ENCODE data around the gene HMGCS2.

DNA sequence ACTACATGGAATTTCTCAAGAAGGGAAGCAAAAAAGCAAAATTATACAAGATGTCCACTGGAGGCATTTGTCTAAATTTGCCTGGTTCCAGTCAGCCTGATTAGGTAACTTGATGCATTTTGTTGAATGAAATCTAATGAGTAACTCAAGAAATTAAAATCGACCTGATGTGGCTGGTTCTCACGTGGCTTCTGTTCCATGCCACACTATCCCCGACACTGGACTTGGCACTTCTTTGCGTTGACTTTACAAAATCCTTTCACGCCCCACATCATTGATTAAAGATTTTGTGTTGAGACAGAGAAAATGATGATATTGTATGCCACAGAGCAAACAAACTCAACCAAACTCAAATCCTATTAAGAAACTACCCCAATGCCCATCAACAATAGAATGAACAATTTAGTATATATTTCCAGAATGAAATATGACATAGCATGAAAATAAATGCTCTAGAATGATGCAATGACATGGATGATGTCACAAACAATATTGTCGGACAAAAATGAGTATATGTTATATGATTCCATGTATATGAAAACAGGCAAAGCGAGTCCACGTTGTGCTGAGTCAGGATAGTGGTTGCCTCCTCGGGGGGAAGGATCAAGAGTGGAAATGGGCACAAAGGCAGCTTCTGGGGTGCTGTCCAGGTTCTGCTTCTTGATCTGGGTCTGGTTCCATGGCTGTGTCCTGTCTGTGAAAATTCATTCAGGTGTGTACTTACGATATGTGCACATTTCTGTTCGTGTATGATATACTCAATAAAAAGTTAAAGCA is 12.9 kb upstream of the HMGCS2 start:
- TF ChIP-seq, protein P1, sequence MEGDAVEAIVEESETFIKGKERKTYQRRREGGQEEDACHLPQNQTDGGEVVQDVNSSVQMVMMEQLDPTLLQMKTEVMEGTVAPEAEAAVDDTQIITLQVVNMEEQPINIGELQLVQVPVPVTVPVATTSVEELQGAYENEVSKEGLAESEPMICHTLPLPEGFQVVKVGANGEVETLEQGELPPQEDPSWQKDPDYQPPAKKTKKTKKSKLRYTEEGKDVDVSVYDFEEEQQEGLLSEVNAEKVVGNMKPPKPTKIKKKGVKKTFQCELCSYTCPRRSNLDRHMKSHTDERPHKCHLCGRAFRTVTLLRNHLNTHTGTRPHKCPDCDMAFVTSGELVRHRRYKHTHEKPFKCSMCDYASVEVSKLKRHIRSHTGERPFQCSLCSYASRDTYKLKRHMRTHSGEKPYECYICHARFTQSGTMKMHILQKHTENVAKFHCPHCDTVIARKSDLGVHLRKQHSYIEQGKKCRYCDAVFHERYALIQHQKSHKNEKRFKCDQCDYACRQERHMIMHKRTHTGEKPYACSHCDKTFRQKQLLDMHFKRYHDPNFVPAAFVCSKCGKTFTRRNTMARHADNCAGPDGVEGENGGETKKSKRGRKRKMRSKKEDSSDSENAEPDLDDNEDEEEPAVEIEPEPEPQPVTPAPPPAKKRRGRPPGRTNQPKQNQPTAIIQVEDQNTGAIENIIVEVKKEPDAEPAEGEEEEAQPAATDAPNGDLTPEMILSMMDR (conservative IDR thresholded peaks at IDR 0.05 in 1 of 2, IDR thresholded peaks at IDR 0.05 in 1 of 2; ENCODE audit: extremely low read depth in 1 of 2, insufficient read depth in 1 of 2, low read depth in 1 of 2, low read length in 2 of 2) = peak in 1 of 2 donors; percentile 5
- TF ChIP-seq EZH2 (IDR thresholded peaks at IDR 0.05; ENCODE audit: borderline replicate concordance, low read length) = no peak

Measured in mammary epithelial cell (primary cell).